ENCODE measurements around the gene MRPL24. TPM values are rescaled to one million over a fixed set of nuclear protein-coding genes. Genes with fewer than 3 reads are reported as not detected.
A peak's percentile ranks its signal among the peaks of the same experiment; 100 is the strongest.

Gene MRPL24
- total RNA-seq, 1 donor from 2014 or later = 60.3 TPM

DNA sequence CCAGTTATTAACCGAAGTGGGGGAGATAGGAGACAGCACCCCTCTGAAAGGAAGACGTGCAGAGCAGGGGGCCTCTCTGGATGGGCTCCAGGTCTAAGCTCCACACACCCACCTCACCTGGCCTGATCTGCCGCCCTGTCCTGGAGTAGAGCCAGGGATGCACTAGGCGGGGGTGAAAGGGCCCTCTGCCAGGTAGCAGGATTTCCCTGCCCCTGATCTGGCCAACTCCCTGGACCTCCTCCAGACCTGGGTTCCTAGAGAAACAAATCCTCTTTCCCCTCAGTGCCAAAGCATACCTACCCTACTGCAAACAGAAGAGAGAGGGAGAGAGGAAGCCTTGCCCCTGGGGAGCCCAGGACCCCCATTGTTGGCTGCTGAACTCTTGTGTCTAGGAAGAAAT is 37.6 kb downstream of the MRPL24 start:
- H3K36me3 ChIP-seq (ENCODE audit: control insufficient read depth, insufficient read depth, low read length) = peaks cover 21% of the 10 kb centered on the region
- H3K4me3 ChIP-seq (ENCODE audit: low read depth, low read length) = peak overlapping the region; percentile 60
- DNase-seq (ENCODE audit: low read depth) (no peak), FAIRE-seq (no peak)
- TF ChIP-seq, protein P1, sequence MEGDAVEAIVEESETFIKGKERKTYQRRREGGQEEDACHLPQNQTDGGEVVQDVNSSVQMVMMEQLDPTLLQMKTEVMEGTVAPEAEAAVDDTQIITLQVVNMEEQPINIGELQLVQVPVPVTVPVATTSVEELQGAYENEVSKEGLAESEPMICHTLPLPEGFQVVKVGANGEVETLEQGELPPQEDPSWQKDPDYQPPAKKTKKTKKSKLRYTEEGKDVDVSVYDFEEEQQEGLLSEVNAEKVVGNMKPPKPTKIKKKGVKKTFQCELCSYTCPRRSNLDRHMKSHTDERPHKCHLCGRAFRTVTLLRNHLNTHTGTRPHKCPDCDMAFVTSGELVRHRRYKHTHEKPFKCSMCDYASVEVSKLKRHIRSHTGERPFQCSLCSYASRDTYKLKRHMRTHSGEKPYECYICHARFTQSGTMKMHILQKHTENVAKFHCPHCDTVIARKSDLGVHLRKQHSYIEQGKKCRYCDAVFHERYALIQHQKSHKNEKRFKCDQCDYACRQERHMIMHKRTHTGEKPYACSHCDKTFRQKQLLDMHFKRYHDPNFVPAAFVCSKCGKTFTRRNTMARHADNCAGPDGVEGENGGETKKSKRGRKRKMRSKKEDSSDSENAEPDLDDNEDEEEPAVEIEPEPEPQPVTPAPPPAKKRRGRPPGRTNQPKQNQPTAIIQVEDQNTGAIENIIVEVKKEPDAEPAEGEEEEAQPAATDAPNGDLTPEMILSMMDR (IDR thresholded peaks at IDR 0.05; ENCODE audit: insufficient read depth, low read length, severe bottlenecking) = no peak
- H3K27me3 ChIP-seq (ENCODE audit: control insufficient read depth, insufficient read depth, low read length) = no peaks in the 10 kb centered on the region

DNA sequence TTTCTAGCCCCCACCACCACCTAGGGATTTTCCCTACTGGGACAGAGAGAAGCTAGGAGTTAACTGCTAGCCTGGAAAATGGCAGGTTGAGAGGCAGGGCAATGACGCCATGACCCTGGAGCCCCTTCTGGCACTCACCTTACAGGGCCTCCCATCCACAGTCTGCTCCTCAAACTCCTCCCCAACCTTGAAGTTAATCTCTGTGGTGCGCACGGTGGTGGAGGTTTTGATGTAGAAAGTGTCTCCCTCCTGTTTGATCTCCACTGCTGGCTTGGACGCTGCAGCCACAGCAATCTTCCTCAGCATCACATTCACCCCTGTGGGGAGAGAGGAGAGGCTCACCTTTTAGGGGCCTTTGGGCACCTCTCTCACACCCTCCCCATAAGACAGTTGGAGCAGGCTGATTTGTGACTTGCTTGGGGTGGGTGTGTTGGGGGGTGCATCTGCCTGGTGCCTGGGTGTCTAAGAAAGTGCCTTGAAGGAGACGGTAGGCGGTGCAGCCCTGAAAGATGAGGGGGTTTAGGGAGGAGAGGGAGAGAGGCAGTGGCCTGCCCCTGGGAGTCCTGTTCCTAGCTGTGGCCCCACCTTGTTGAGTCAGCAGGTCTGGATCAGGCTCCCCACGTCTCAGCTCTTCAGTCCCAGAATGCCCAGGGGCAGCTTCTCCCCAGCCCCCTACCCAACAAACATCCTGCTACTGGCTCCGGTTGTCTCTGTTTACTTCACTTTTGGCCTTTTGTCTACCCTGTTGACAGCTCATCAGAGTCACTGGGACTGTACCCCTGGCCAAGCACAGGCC is 40.0 kb downstream of the MRPL24 start:
- DNase-seq (ENCODE audit: low read depth) = no peak
- TF ChIP-seq, protein P1 (IDR thresholded peaks at IDR 0.05; ENCODE audit: insufficient read depth, low read length, severe bottlenecking) = no peak
- Histone ChIP-seq H3K27me3 (ENCODE audit: control insufficient read depth, insufficient read depth, low read length) (no peaks in the 10 kb centered on the region), H3K36me3 (ENCODE audit: control insufficient read depth, insufficient read depth, low read length) (peaks cover 21% of the 10 kb centered on the region), H3K4me3 (ENCODE audit: low read depth, low read length) (no peak overlapping the region)
- FAIRE-seq = no peak

GRCh38 chr1:156698995-156699394 is 41.9 kb downstream of the MRPL24 start:
- no peak for FAIRE-seq
- Histone ChIP-seq H3K27me3 (ENCODE audit: control insufficient read depth, insufficient read depth, low read length) (no peaks in the 10 kb centered on the region), H3K36me3 (ENCODE audit: control insufficient read depth, insufficient read depth, low read length) (peaks cover 21% of the 10 kb centered on the region), H3K4me3 (ENCODE audit: low read depth, low read length) (no peak overlapping the region)
- TF ChIP-seq, protein P1 (IDR thresholded peaks at IDR 0.05; ENCODE audit: insufficient read depth, low read length, severe bottlenecking) = no peak
- DNase-seq (ENCODE audit: low read depth) = no peak

GRCh38 chr1:156697481-156697880 is 43.4 kb downstream of the MRPL24 start:
- Histone ChIP-seq H3K27me3 (ENCODE audit: control insufficient read depth, insufficient read depth, low read length) (no peaks in the 10 kb centered on the region), H3K4me3 (ENCODE audit: low read depth, low read length) (no peak overlapping the region), H3K36me3 (ENCODE audit: control insufficient read depth, insufficient read depth, low read length) (peaks cover 19% of the 10 kb centered on the region)
- no peak for DNase-seq (ENCODE audit: low read depth)
- no peak for FAIRE-seq
- TF ChIP-seq, protein P1 (IDR thresholded peaks at IDR 0.05; ENCODE audit: insufficient read depth, low read length, severe bottlenecking) = no peak

DNA sequence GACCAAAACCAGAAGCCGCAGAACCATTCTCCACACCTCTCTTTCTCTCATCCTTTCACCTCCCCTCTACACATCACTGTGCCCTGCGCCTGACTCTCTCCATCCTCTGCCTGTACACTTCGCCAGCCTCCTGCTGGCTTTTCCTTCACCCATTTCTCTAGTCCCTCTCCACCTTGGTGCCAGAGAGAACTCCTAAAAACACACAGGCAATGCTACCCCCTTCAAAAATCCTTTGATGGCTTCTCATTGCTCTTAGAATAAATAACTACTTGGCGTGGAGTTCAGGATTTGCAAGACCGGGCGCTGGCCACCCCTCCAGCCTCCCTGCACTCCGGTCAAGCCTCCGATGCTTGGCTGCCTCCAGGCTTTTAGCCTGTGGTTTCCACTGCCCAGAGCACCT is 44.1 kb downstream of the MRPL24 start:
- TF ChIP-seq, protein P1 (IDR thresholded peaks at IDR 0.05; ENCODE audit: insufficient read depth, low read length, severe bottlenecking) = no peak
- H3K36me3 ChIP-seq (ENCODE audit: control insufficient read depth, insufficient read depth, low read length) = peaks cover 19% of the 10 kb centered on the region
- FAIRE-seq (no peak), DNase-seq (ENCODE audit: low read depth) (no peak)
- no peaks in the 10 kb centered on the region for H3K27me3 ChIP-seq (ENCODE audit: control insufficient read depth, insufficient read depth, low read length)
- H3K4me3 ChIP-seq (ENCODE audit: low read depth, low read length) = no peak overlapping the region

- Histone ChIP-seq H3K4me3 (ENCODE audit: low read depth, low read length) (no peak overlapping the region), H3K27me3 (ENCODE audit: control insufficient read depth, insufficient read depth, low read length) (no peaks in the 10 kb centered on the region), H3K36me3 (ENCODE audit: control insufficient read depth, insufficient read depth, low read length) (peaks cover 4% of the 10 kb centered on the region)
- FAIRE-seq (no peak), DNase-seq (ENCODE audit: low read depth) (no peak)
- TF ChIP-seq, protein P1 (IDR thresholded peaks at IDR 0.05; ENCODE audit: insufficient read depth, low read length, severe bottlenecking) = no peak
These were observed 46.3 kb downstream of the MRPL24 start for GRCh38 chr1:156694690-156694962.

Data from bronchial epithelial cell (primary cell).